IMR-90 (cell line): ENCODE data around the gene PRDM15.

Source experiments
- CEBPB ChIP-seq: IDR thresholded peaks from 2 replicates; pipeline ENCODE4 v1.6.1; 2012; ENCODE audit warnings: low read depth, low read length, improper control_type of control experiment
- CTCF ChIP-seq: conservative IDR thresholded peaks from 2 replicates; pipeline ENCODE4 v1.5.1; 2012; ENCODE audit warnings: mild to moderate bottlenecking, low read depth, low read length, improper control_type of control experiment
- ELK1 ChIP-seq: fragments of 150-350 bp; IDR thresholded peaks from 2 replicates; pipeline ENCODE4 v1.6.1; 2016; ENCODE audit warnings: low read depth, mild to moderate bottlenecking, low read length, moderate library complexity, borderline replicate concordance
- MXI1 ChIP-seq: IDR thresholded peaks from 2 replicates; pipeline ENCODE4 v1.6.1; 2012; ENCODE audit warnings: low read depth, mild to moderate bottlenecking, low read length, moderate library complexity, borderline replicate concordance
- NFE2L2 ChIP-seq: fragments of 150-350 bp; IDR thresholded peaks from 2 replicates; pipeline ENCODE4 v1.6.1; 2016; ENCODE audit warnings: low read depth, mild to moderate bottlenecking, low read length
- POLR2A ChIP-seq: IDR thresholded peaks from 2 replicates; pipeline ENCODE4 v1.6.1; 2012; ENCODE audit warnings: mild to moderate bottlenecking, low read depth, low read length
- RAD21 ChIP-seq: IDR thresholded peaks from 2 replicates; pipeline ENCODE4 v1.6.1; 2012; ENCODE audit warnings: low read length, improper control_type of control experiment
- USF2 ChIP-seq: fragments of 150-350 bp; IDR thresholded peaks from 2 replicates; pipeline ENCODE4 v1.6.1; 2017; ENCODE audit warnings: mild to moderate bottlenecking, antibody characterized with exemption, low read length, low read depth

GRCh38 chr21:41774467-41775148, 104.5 kb downstream of the PRDM15 start:
- TF ChIP-seq RAD21 (no peak), CTCF (no peak), POLR2A (no peak), ELK1 (no peak), MXI1 (no peak), CEBPB (no peak), USF2 (no peak), NFE2L2 (no peak)
